HG03520 (cell line): ENCODE results near the gene ZCWPW1.
"Not testable (repeated sequence)": the region's sequence is repeated elsewhere in the genome, so short reads cannot be mapped to it uniquely, and the experiment has no call there.

ENCODE experiments used
- ATAC-seq: cut with Tn5 transposase; IDR thresholded peaks from one replicate; pipeline ENCODE4 v1.9.1; 2021; ENCODE audit warnings: mild to moderate bottlenecking, moderate library complexity; ENCODE audit not compliant: unreplicated experiment

ZCWPW1 gene

DNA sequence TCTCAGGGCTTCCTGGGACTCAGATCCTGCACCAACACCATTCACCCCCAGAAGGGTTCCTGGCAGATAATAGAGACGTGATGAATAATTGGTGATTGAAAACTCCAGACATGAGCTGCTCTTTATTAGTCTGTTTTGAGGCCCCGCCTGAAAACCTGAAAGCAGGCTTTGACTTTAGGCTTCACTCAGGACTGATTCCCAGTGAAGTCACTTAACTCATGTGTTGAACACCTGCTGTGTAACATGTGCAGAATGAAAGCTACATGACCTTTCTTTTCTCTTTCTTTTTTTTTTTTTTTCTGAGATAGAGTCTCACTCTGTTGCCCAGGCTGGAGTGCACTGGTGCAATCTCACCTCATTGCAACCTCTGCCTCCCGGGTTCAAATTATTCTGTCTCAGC lies 26.7 kb upstream of the ZCWPW1 start:
- ATAC-seq, result no peak

DNA sequence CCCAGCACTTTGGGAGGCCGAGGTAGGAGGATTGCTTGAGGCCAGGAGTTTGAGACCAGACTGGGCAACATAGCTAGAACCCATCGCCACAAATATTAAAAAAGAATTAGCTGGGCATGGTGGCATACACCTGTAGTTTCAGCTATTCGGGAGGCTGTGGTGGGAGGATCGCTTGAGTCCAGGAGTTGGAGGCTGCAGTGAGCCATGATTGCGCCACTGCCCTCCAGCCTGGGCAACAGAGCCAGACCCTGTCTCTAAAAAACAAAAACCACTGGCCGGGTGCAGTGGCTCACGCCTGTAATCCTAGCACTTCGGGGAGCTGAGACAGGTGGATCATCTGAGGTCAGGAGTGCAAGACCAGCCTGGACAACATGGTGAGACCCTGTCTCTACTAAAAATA lies 25.4 kb upstream of the ZCWPW1 start:
- ATAC-seq, result not testable (repeated sequence)

DNA sequence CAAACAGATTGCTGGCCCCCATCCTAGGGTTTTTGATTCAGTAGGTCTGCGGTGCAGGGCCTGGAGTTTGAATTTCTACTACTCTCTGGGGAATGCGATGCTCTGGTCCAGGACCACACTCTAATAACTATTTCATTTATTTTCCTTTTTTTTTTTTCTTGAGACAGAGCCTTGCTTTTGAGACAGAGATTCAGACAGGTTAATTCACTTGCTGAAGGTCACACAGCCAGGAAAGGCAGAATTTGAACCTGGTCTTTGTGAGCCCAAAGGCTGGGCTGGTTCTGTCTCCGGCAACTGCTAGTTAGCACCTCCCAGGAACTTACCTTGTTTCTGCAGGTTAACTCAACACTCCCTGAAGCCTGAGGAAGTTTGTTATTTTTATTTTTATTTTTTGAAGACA lies 24.0 kb upstream of the ZCWPW1 start:
- no peak for ATAC-seq

DNA sequence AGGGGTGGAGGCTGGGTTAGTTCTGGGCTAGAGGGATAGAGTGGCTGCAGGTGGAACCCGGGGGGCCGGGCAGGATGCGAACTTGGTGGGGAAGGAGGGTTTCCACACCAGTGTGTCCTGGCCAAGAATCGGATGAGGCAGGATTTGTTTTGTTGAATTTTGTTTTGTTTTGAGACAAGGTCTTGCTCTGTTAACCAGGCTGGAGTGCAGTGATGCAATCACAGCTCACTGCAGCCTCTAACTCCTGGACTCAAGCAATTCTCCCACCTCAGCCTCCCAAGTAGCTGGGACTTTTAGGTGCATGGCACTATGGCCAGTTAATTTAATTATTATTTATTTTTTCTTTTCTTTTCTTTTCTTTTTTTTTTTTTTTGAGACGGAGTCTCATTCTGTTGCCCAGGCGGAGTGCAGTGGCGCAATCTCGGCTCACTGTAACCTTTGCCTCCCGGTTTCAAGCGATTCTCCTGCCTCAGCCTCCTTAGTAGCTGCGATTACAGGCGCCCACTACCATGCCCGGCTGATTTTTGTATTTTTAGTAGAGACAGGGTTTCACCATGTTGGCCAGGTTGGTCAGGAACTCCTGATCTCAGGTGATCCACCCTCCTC lies 20.8 kb upstream of the ZCWPW1 start:
- ATAC-seq, result no peak

DNA sequence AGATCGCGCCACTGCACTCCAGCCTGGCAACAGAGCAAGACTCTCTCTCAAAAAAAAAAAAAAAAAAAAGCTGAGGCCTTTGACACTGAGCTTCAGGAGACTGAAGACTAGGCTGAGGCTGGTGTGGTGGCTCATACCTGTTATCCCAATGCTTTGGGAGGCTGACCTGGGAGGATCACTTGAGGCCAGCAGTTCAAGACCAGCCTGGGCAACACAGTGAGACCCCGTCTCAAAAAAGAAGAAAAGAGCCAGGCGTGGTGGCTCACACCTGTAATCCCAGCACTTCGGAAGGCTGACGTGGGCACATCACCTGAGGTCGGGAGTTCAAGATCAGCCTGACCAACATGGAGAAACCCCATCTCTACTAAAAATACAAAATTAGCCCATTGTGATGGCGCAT lies 18.9 kb upstream of the ZCWPW1 start:
- not testable (repeated sequence) for ATAC-seq

DNA sequence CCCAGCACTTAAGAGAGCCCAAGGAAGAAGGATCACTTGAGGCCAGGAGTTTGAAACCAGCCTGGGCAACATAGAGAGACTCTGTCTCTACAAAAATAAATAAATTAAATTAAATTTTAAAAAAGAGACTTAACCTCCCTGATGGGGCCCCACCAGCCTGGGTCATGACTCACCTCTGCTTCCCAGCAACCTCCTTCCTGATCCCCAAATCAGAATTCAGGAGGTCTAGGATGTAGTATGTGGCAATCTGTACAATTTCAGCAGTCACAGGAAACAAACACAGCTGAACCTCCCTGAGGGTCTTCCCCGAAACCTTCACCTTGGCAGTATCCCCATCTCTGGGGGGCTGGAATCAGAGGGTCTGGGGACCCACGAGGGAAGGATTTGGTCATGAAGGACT lies 17.5 kb upstream of the ZCWPW1 start:
- ATAC-seq, result no peak

DNA sequence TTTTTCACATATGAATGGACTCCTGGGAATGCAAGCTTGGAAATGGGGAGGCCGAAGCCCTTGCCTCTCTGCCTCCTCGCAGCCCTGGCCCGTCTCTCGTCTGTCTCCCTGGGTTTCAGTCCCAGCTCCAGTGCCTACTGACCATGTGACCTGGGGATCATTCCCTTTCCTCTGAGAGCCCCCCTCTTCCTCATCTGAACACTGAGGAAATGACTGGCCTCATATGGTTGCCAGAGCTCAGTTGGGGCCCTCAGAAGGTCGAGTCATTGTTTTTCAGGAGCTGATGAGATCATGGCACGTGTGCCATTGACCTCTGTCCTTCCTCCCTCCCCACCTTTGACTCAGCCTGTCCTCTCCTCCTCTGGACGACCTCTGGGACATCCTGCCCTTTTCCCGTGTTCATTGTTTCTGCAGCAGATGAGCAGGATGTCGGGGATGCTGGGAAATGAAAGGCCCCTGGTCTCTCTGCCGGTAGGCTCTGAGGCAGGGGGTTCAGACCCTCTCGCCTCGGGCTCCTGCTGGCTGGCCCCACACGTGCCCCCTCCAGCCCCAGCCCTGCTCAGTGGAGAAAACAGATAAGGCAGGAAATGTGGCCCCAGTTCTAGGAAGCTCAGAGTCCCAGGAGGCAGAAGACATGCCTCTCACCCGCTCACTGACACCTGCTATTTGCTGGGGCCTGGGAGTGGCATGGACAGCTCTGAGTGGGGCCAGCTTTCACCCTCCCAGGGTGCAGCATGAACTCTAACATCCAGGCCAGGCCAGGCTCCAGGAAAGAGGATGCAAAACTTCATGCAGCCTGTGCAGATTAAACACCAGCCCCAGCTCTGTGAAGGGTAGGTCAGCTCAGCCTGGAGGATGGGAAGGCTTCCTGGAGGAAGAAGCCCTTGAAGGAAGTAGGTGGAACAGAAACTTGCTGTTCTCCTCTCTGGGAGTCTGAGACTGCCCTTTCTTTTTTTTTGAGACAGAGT lies 16.1 kb upstream of the ZCWPW1 start:
- no peak for ATAC-seq

DNA sequence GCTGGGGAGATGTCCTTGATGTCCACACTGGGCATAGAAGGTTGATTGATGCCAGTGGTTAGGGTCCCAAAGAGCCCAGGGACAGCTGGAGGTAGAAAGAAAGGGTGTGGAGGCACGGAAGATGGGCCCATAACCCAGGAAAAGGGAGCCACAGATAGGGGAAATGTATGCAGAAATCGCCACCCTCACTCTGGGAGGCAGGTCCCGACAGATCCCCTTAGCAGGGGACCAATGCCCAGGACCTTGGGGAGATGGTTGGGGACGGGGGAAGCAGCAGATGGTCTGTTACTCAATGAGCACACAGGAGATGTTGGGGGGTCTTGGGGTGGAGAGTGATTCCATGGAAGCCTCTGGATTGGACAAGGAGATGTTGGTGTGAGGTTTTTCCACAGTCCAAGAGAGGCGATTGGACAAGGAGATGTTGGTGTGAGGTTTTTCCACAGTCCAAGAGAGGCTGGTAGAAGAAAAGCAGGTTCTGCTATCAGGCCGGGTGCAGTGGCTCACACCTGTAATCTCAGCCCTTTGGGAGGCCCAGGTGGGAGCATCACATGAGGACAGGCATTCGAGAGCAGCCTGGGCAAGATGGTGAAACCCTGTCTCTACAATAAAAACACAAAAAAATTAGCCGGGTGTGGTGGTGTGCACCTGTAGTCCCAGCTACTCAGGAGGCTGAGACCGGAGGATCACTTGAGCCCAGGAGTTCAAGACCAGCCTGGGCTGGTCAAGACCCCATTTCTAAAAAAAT lies 14.8 kb upstream of the ZCWPW1 start:
- no peak for ATAC-seq

DNA sequence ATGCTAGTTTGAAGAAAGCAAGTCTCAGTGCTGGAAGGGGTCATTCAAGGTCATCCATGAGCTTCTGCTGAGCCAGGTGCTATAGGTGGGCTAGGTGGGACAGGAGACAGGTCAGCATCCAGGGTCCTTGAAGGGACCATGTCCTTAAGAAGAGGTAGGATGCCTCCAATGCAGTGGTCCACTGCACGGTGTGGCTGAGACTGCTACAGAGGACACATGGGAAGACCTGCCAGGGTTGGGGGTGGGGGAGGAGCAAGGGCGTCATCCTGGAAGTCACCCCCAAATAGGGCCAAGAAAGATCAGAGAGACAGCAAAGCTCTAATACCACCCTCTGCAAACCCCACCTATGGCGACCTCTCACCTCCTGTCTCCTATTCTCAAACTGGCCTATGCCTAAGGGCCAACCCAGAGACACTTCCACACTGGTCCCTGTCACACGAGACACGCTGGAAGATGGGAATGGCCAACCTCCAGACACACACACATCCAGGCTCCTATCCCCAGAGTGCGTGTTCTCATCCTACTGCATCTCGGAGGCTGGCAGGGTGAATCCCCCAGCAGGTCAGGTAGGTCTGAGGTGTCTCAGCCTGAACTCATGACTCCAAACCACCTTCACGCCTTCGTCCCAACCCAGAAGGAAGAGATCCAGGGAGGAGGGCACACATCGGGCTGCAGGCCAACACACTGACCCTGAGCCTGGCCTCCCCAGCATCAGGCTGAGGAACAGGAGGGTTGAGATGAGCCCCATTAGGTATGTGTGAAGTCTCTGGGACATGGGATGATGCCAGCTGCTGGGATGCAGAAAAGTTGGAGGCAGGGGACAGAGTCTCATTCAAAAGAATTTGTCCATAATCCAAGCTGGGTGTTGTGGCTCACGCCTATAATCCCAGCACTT lies 13.4 kb upstream of the ZCWPW1 start:
- no peak for ATAC-seq

DNA sequence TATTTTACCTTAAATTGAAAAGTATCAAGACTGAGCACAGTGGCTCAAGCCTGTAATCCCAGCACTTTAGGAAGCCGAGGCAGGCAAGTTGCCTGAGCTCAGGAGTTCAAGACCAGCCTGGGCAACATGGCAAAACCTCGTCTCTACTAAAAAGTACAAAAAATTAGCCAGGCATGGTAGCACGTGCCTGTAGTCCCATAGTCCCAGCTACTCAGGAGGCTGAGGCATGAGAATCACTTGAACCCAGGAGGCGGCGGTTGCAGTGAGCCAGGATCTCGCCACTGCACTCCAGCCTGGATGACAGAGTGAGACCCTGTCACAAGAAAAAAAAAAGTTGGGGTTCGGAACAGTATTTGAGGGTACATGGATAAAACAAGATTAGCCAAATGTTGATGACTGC lies 10.7 kb upstream of the ZCWPW1 start:
- not testable (repeated sequence) for ATAC-seq

DNA sequence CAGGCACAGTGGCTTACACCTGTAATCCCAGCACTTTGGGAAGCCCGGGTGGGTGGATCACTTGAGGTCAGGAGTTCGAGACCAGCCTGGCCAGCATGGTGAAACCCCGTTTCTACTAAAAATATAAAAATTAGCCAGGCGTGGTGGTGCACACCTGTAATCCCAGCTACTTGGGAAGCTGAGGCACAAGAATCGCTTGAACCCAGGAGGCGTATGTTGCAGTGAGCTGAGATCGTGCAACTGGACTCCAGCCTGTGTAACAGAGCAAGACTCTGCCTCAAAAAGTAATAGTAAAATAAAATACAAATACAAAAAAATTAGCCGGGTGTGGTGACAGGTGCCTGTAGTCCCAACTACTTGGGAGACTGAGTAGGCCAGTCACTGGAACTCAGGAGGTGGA lies 10.2 kb upstream of the ZCWPW1 start:
- not testable (repeated sequence) for ATAC-seq

DNA sequence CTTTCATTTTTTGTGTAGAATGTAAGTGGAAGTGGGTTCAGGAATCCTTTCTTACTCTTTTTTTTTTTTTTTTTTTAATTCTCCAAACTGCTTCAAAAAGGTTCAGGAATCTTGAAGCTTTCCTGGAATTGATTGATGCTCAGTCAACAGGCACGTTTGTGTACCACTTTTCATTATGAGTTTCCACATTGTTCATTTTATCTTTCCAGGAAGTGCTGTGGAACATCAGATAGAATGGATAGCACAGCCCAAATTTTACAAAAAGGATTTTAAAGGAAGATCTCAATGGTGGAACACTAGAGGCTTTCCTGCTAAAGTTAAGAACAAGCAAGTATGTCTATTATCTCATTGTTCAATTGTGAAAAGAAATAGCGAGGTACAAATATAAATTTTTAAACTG lies 9.7 kb upstream of the ZCWPW1 start:
- no peak for ATAC-seq

DNA sequence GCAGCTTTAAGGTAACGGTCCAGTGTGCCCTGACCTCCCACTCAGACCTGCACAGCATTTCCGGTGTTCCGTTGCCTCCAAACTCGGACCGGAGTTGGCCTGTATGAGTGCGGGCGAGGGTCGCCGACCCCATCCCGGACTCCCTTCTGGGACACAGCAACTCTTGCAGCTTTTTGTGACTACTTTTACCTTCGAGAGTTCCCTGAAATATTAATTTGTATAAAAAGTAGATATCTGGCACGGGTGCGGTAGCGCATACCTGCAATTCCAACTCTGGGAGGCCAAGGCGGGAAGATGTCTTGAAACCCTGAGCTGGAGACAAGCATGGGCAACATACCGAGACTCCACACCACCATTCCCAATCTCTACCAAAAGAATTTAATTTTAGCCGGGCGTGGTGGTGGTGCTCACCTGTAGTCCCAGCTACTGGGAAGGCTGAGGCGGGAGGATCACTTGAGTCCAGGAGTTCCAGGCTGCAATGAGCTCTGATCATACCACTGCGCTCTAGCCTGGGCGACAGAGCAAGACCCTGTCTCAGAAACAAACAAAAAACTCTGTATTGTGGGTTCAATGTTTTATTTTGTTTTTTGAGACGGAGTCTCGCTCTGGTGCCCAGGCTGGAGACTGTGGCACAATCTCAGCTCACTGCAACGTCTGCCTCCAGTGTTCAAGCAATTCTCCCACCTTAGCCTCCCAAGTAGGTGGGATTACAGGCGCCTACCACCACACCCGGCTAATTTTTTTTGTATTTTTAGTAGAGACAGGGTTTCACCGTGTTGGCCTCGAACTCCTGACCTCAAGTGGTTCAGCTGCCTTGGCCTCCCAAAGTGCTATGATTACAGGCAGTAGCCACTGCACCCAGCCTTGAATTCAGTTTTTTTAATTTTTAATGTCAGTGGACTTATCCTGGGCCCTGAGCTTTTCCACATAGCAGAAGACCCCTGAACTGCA lies 8.9 kb upstream of the ZCWPW1 start:
- ATAC-seq, result no peak

DNA sequence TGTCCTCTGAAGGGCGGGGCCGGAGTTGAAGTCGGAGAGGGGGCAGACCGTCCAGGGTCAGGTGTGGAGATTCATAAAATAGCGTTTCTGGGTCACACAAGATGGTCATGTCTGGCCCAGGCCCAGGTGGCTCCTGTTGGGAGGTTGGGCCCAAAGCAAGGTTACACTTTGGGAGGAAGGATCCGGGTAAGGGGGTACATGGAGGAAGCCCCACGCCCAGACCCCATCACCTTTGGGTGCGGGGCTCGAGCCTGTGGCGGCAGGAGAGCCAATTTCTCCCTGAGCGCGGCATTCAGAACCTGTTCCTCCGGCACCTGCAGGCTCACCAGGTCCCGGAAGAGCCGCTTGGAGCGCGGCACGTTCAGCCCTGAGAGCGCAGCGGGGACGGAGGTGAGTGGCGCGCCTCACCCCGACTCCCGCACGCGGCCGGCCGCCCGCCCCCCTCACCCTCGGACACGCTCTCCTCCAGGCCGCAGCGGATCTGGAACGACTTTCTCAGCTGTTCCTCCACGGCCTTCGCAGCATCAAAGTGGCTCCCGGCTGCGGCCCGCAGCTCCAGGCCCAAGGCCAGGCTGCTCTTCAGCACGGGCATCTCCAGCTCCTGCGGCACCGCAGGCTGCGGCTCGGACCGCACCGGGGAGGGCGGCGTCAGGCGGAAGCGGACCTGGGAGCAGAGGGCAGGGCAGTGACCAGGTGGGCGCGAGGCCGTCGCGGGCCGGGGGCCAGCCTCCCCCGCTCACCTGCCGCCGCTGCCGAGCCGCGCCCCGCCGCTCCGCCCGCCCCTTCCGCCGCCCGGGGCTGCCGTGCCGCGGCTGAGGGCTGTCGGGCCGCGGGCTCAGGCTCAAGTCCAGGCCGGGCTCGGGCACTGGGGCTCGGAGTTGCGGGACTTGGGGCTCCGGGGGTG lies 7.2 kb upstream of the ZCWPW1 start:
- ATAC-seq, result peak; percentile 22

DNA sequence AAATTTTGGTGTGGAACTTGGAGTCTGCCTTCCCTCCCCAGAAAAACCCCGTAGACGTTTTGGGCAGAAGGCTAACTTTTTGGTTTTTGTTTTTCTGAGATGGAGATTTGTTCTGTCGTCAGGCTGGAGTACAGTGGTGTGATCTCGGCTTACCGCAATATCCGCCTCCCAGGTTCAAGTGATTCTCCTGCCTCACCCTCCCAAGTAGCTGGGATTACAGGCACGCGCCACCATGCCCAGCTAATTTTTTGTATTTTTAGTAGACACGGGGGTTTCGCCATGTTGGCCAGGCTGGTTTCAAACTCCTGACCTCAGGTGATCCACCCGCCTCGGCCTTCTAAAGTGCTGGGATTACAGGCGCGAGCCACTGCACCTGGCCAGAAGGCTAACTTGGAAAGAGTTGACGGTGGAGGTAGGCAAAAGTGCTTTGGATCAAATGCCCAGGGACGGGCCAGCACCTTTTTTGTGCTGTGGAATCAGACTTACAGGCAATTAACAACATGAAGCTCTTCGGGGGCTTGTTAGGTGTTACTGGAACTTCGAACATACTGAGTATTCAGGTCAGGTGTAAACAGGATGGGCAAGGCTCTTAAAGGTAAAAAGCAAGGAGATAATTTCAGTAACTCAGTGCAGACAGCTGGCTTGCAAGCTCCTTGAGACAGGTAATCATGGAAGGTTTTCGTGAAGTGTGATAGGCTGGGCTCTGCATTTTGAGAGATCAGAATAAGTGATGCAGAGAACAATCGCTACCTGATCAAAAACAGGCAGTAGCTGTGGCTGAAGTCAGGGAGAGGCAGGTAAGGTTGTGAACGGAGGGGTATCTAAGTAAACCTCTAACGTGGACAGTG lies 6.0 kb upstream of the ZCWPW1 start:
- no peak for ATAC-seq

DNA sequence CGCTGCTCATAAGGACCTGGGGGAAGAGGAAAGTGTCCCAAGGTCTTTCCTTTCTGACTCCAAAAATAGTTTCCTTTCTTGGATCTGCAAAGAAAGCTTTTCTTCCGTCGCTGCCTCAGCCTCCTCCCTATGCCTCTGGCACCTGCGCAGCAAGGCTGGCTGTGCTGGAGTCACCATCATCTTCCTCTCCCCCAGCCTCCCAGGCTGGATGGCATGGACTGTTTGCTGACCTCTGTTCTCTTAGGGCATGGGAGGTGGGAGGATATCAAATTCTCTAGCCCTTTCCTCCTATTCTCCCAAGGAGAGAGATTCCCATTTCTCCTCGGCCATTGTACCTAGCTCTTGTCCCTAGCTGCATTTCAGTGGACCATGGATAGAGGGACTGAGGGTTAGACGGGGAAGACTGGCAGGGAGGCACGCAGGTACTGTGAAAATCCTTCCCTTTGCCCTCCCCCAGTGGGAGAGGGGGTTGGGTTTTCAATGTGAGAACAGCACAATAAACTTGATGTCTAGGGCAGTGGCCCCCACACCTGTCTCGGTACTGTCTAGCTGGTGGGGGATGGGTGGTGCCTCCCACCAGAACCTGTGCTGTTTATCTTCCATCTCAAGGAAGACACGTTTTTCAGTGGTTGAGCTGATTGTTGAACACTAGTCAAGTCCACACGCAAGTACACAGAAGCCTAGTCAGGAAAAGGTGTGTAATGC lies 5.2 kb upstream of the ZCWPW1 start:
- ATAC-seq, result no peak

DNA sequence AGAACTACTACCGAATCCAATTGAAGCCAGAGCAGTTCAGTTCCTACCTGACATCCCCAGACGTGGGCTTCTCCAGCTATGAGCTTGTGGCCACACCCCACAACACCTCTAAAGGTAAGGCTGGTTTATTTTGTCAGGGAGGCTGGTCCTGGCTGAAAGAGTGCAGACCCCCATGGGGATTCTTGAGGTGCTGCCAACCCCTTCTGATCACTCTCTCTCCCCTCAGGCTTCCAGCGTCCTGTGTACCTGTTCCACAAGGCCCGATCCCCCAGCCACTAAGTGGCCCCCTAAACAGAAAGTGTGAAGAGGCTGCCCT lies 4.7 kb upstream of the ZCWPW1 start:
- no peak for ATAC-seq
